Natural killer cell treated with Interleukin-12 subunit alpha and Interleukin-12 subunit beta and Interleukin-15 and Interleukin-18, amount 100 ng/mL, for 72 hours (primary cell): ENCODE data around the gene CDR2L. TPM values are rescaled to one million over a fixed set of nuclear protein-coding genes. Genes with fewer than 3 reads are reported as not detected.
"Not testable (repeated sequence)": the region's sequence is repeated elsewhere in the genome, so short reads cannot be mapped to it uniquely, and the experiment has no call there.

Source experiments
- ATAC-seq, 2 donors: fragments of 150-1000 bp; cut with Tn5 transposase in 1 of 2; sonication (Bioruptor Pico), chemical (Tn5 transposase) in 1 of 2; 2 replicates each; pipeline ENCODE4 v1.10.0; 2021
- DNase-seq: peaks from one replicate; pipeline ENCODE4 v3.0.0; 2022; ENCODE audit warnings: low spot score
- H3K27ac Mint-ChIP-seq, 2 donors: 1 replicate in 1 of 2; 2 replicates in 1 of 2; pipeline ENCODE4 v1.8.0; 2022; ENCODE audit warnings: mixed read lengths in 2 of 2, mild to moderate bottlenecking in 1 of 2, moderate library complexity in 1 of 2
- H3K27me3 Mint-ChIP-seq, 2 donors: 1 replicate in 1 of 2; 2 replicates in 1 of 2; pipeline ENCODE4 v1.8.0; 2022; ENCODE audit warnings: mixed read lengths in 2 of 2
- H3K36me3 Mint-ChIP-seq: one replicate; pipeline ENCODE4 v1.8.0; 2022; ENCODE audit warnings: mixed read lengths
- H3K4me1 Mint-ChIP-seq, 2 donors: 1 replicate in 1 of 2; 2 replicates in 1 of 2; pipeline ENCODE4 v1.8.0; 2022; ENCODE audit warnings: low read depth in 2 of 2, mixed read lengths in 2 of 2, mild to moderate bottlenecking in 1 of 2
- H3K4me3 Mint-ChIP-seq: one replicate; pipeline ENCODE4 v1.8.0; 2022; ENCODE audit warnings: mixed read lengths
- H3K9me3 Mint-ChIP-seq: 2 replicates; pipeline ENCODE4 v1.8.0; 2022; ENCODE audit warnings: mixed read lengths
- total RNA-seq, 2 donors: library from RNA; stranded (reverse); gene quantifications; one replicate each; pipeline ENCODE4 v1.2.3, GENCODE V29; 2022

The CDR2L gene
- total RNA-seq, 2 donors from 2014 or later: 0.07 to 0.47 TPM

DNA sequence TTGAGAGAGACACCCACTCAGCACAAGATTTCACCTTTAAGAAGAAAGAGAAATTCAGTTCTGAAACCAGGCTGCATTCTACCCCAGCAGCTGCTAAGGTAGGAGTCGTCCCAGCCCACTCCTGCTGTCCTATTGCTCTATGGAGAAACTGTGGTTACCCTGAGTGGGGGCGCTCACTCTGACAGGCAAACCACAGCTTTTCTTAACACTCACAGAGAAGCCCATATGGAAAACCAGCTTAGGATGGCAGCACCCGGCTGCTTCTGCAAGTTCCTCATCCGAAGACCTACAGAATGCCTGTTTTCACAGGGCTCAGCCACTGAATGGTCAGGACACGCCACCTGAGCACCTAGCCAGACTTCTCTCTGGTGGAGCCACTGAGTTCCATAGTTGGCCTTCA, 51.8 kb downstream of the CDR2L start:
- H3K4me3 Mint-ChIP-seq: no peak overlapping the region
- no peak overlapping the region for H3K27ac Mint-ChIP-seq
- H3K9me3 Mint-ChIP-seq: no peaks in the 10 kb centered on the region
- ATAC-seq: no peak
- H3K4me1 Mint-ChIP-seq: peaks cover 12 to 21% of the 10 kb centered on the region in 2 donors
- H3K36me3 Mint-ChIP-seq: peaks cover 24% of the 10 kb centered on the region
- no peaks in the 10 kb centered on the region for H3K27me3 Mint-ChIP-seq
- DNase-seq: no peak

DNA sequence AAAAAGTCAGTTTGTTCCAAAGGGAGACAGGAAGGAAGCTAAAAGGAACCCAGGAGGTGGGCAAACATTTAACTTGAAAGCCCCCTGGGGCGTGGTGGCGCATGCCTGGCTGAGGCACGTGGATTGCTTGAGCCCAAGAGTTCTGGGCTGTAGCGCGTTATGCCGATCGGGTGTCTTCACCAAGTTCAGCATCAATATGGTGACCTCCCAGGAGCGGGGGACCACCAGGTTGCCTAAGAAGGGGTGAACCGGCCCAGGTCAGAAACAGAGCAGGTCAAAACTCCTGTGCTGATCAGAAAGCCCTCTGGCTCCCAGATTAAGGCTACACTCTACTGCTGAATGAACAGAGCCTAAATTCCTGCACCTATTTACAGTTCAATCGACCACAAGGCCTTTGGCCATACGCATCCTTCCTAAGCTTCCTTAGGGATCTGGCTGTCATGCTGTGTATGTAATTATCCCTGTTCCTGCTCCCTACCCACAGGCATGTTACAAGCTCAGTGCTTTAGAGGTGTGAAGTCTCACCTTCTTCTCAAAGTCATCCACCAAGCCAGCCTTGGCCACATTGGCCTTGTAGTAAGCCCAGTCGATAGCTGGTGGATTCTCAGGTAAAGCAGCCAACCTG, 54.3 kb downstream of the CDR2L start:
- DNase-seq (no peak), ATAC-seq (no peak)
- peaks cover 24% of the 10 kb centered on the region for H3K36me3 Mint-ChIP-seq
- no peak overlapping the region for H3K27ac Mint-ChIP-seq
- H3K4me3 Mint-ChIP-seq: no peak overlapping the region
- H3K27me3 Mint-ChIP-seq: no peaks in the 10 kb centered on the region
- H3K9me3 Mint-ChIP-seq: no peaks in the 10 kb centered on the region
- H3K4me1 Mint-ChIP-seq: peaks cover 20 to 23% of the 10 kb centered on the region in 2 donors

DNA sequence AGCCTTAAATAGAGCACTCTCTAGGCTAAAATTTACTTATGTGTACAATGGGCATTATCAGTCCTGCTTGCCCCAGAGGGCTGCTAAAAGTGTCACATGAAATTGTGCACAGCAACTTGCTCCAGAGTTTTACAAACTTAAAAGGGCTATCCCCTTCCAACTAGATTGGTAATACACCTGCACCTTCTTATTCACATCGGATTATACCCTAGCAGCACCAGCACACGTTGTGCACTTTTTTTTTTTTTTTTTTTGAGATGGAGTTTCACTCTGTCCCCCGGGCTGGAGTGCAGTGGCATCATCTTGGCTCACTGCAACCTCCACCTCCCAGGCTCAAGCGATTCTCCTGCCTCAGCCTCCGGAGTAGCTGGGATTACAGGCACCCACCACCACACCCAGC, 56.4 kb downstream of the CDR2L start:
- H3K4me3 Mint-ChIP-seq, H3K9me3 Mint-ChIP-seq, H3K27ac Mint-ChIP-seq, ATAC-seq, DNase-seq, H3K27me3 Mint-ChIP-seq: not testable (repeated sequence)
- H3K4me1 Mint-ChIP-seq: peaks cover 33 to 34% of the 10 kb centered on the region in 2 donors
- H3K36me3 Mint-ChIP-seq: peaks cover 19% of the 10 kb centered on the region

DNA sequence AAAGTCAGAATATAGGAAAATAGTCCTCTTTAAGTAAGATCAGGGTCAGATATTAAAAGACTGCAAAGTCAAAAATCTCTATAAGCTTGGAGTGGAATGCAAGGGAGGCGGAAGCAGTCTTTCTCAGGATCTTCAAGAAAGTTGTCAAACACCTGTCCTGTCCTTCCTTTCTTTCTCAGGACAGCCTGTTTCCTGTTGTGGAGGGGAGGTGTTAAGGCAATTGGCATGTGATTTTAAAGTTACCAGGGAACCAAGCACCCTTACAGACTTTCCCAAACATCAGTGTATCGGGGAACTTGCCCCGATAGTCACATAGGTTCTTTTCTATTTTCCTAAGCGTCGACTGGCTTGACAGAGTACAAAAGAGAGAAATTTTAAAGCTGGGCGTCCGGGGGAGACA, 57.3 kb downstream of the CDR2L start:
- DNase-seq: no peak
- Mint-ChIP-seq H3K4me1 (peaks cover 33 to 39% of the 10 kb centered on the region in 2 donors), H3K4me3 (peak overlapping the region; percentile 59), H3K27me3 (no peaks in the 10 kb centered on the region), H3K27ac (peak overlapping the region; percentile 48 to 70), H3K36me3 (peaks cover 15% of the 10 kb centered on the region), H3K9me3 (no peaks in the 10 kb centered on the region)
- ATAC-seq: no peak

DNA sequence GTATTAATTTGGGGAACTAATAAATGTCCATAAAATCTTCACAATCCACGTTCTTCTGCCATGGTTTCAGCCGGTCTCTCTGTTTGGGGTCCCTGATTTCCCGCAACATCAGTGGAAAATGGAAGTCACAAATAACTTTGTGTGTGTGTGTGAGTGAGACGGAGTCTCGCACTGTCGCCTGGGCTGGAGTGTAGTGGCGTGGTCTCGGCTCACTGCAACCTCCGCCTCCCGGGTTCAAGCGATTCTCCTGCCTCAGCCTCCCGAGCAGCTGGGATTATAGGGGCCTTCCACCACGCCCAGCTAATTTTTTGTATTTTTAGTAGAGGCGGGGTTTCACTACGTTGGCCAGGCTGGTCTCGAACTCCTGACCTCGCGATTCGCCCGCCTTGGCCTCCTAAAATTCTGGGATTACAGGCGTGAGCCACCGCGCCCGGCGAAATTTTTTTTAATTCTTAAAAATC, 58.5 kb downstream of the CDR2L start:
- DNase-seq, H3K9me3 Mint-ChIP-seq, H3K36me3 Mint-ChIP-seq, ATAC-seq, H3K27me3 Mint-ChIP-seq: not testable (repeated sequence)
- peak overlapping the region; percentile 96 to 98 for H3K27ac Mint-ChIP-seq
- H3K4me3 Mint-ChIP-seq: peak overlapping the region; percentile 98
- H3K4me1 Mint-ChIP-seq: peaks cover 30 to 39% of the 10 kb centered on the region in 2 donors

DNA sequence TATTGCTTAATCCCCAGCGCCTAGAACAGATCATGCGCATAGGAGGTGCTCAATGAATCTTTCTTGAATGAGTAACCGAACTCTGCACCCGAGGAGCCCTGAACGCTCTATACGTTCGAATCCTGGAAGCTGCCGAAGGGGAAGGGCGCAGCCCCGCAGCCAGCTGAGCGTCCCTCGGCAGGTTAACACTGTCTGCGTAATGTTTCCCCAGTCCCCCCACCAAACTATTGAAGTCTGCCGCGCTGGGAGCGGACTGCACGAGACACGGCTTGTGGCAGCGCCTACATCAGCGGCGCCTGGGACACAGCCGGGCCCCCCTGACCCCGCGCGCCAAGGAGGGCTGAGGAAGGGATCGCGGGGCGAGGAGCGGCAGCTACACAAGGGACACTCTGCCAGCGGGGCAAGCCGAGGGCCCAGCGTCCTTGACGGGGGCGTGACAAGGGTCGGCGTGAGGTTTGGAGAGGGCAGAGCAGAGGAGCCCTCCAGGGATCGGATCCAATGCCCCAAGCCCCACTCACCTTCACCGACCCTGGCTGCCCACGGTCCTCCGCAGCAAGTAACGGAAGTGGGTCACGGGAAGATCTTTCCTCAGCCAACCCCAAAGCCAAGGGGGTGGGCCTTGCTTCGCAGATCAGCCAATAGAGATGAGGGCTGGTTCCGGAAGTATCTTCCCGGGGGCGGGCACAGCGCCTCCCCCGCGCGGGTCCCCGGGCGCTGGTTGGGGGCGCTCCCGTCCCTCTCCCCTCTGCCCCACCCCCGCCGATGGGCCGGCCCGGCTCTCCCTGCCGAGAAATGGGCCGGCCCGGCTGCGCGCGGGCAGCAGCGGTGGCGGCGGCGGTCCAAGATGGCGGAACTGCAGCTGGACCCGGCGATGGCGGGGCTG, 59.2 kb downstream of the CDR2L start, which contains the start of the genes ATP5PD and KCTD2:
ATP5PD (minus strand) TSS at position 563 of the 883 bp plus-strand sequence. CDS start 4,319 bp downstream, outside the sequence.
KCTD2 (plus strand) TSS at position 819 of the 883 bp plus-strand sequence; CDS start at position 845, 26 bp downstream.
- H3K36me3 Mint-ChIP-seq: peaks cover under 1% of the 10 kb centered on the region
- H3K27me3 Mint-ChIP-seq: no peaks in the 10 kb centered on the region
- H3K4me3 Mint-ChIP-seq: peak within 1 kb of the TSS; percentile 98
- DNase-seq: peak; percentile 97
- ATAC-seq: peak; percentile 98
- H3K4me1 Mint-ChIP-seq: peaks cover 30 to 39% of the 10 kb centered on the region in 2 donors
- peak within 1 kb of the TSS; percentile 96 to 98 for H3K27ac Mint-ChIP-seq
- no peaks in the 10 kb centered on the region for H3K9me3 Mint-ChIP-seq

DNA sequence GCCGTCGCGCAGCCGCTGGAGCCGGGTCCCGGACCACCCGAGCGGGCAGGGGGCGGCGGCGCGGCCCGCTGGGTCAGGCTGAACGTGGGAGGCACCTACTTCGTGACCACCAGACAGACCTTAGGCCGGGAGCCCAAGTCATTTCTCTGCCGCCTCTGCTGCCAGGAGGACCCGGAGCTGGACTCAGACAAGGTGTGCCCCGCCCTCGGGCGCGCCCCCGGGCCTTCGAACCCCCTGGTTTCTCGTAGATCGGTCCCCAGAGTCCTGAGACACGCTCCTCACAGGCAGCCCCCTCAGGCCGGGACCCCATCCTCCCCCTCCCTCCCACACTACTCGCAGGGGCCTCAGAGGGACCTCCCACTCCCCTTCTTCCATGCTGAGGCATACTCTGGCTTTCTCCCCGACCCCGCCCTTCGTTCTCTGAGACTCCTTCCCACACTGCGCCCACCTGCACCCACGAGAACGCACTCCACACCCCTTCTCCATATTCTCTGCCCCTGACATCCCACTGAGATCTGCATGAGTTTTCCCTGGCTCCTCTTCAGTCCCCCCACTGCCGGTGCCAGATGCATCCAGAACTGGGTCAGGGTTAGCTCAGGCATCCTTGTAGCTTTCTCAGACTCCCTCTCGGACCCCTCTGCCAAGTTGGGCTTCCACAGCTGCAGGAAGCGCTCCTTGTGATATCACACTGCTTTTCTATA, 60.1 kb downstream of the CDR2L start:
- H3K4me3 Mint-ChIP-seq: peak overlapping the region; percentile 98
- no peaks in the 10 kb centered on the region for H3K9me3 Mint-ChIP-seq
- H3K27ac Mint-ChIP-seq: peak overlapping the region; percentile 81 to 93

DNA sequence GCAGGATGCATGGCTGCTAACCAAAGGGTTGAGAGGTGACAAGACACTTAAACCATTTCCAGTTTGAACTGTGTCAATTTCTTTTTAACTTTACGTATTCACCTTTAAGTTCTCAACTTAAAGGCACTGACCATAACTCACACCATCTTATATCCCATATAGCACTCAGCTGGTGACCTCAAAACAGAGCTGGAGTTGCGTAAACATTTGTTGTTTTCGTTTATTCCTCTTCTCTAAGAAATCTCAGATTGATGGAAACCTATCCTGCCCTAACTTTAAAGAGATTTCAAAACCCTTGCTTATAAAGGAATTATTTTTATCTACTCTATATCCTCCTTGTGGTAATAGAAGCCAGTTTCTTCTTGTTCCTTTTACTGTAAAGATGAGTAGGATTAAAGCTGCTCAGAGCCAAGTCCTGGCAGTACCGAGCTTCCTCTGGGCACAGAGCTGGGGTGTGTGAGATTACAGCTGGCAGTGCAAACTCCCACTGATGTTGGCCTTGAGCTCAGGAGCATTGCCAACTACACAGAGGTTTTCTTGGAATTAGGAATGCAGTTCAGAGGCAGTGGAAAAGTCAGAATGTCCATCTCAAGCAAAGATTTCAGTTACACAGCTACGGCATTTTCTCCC, 60.9 kb downstream of the CDR2L start:
- H3K36me3 Mint-ChIP-seq: peaks cover 12% of the 10 kb centered on the region
- H3K27ac Mint-ChIP-seq: peak overlapping the region; percentile 81 to 93
- ATAC-seq: no peak

More for the DNA sequence above, 60.1 kb downstream of the CDR2L start:
- peak; percentile 68 for DNase-seq
- Mint-ChIP-seq H3K36me3 (peaks cover 7% of the 10 kb centered on the region), H3K27me3 (no peaks in the 10 kb centered on the region), H3K4me1 (peaks cover 30 to 39% of the 10 kb centered on the region in 2 donors)
- peak in 1 of 2 donors; percentile 1 for ATAC-seq

DNA sequence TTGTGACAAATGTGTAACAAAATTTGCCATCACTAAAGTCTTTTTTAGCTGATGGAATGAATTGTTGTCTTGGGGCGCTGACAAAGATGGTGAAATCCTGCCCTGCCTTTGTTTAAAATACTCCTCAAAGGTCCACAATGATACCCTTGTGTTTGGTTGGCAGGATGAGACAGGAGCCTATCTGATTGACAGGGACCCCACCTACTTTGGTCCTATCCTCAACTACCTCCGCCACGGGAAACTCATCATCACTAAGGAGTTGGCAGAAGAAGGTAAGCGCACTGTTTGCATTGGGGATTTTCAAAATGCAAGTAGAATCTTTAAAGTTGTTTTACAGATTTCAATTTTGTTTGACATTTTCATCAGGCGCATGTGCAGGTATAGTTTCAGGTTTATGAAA, 61.6 kb downstream of the CDR2L start:
- no peak for ATAC-seq
- Mint-ChIP-seq H3K9me3 (no peaks in the 10 kb centered on the region), H3K36me3 (peaks cover 12% of the 10 kb centered on the region), H3K4me1 (peaks cover 30 to 39% of the 10 kb centered on the region in 2 donors), H3K4me3 (peak overlapping the region; percentile 98), H3K27ac (peak overlapping the region in 1 of 2 donors; percentile 93), H3K27me3 (no peaks in the 10 kb centered on the region)
- no peak for DNase-seq

More for the DNA sequence above, 60.9 kb downstream of the CDR2L start:
- Mint-ChIP-seq H3K4me3 (peak overlapping the region; percentile 98), H3K27me3 (no peaks in the 10 kb centered on the region), H3K4me1 (peaks cover 30 to 39% of the 10 kb centered on the region in 2 donors), H3K9me3 (no peaks in the 10 kb centered on the region)
- no peak for DNase-seq

DNA sequence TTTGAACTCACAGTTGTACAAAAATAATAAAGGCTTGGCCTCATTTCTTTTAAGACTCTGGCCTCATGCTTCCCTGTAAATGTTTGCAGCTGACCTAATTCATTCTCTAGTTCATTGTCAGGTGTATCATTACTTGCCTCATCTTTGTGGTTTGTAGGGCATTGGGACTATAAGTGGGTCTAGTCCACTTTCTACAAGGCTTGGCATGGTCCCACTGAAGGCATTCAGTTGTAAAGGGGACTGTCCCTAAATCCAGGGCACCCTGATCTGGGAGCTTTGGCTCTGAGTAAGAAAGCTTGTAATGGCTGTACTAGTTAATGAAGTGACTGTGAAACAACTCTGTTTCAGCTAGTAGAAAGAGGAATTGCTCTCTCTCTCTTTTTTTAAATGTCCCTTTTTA, 62.3 kb downstream of the CDR2L start:
- no peaks in the 10 kb centered on the region for H3K9me3 Mint-ChIP-seq
- H3K27ac Mint-ChIP-seq: peak overlapping the region in 1 of 2 donors; percentile 93
- peaks cover 12% of the 10 kb centered on the region for H3K36me3 Mint-ChIP-seq
- peaks cover 27 to 36% of the 10 kb centered on the region in 2 donors for H3K4me1 Mint-ChIP-seq
- H3K4me3 Mint-ChIP-seq: no peak overlapping the region
- DNase-seq: no peak
- ATAC-seq: no peak
- no peaks in the 10 kb centered on the region for H3K27me3 Mint-ChIP-seq

DNA sequence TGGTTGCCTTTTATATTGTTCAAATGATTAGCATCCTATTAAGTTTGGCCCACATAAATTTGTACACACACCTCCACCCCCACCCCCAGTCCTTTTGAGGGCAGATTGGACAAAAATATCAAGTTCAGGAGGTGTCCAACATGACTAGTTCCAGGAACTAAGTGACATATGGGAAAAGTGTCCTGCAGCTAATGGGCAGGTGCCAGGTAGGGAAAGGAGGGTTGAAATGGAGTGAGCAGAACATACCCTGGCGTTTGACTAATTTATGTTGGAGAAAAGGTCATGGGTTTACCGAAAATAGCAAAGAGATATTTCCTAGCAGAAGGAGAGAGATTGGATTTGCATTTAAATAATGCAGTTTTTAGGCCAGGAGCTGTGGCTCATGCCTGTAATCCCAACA, 64.5 kb downstream of the CDR2L start:
- ATAC-seq (no peak), DNase-seq (no peak)
- Mint-ChIP-seq H3K4me3 (no peak overlapping the region), H3K4me1 (peaks cover 13 to 19% of the 10 kb centered on the region in 2 donors), H3K9me3 (no peaks in the 10 kb centered on the region), H3K27me3 (no peaks in the 10 kb centered on the region), H3K36me3 (peaks cover 12% of the 10 kb centered on the region), H3K27ac (no peak overlapping the region)
